GM19438 (cell line): ENCODE data around the gene GP1BA.
"Not testable (repeated sequence)": the region's sequence is repeated elsewhere in the genome, so short reads cannot be mapped to it uniquely, and the experiment has no call there.

Experiments used
- ATAC-seq: cut with Tn5 transposase; IDR thresholded peaks from one replicate; pipeline ENCODE4 v1.9.1; 2021; ENCODE audit warnings: low read depth; ENCODE audit not compliant: unreplicated experiment

Gene GP1BA

GRCh38 chr17:4901108-4901647 is 30.9 kb upstream of the GP1BA start:
- ATAC-seq, result no peak

GRCh38 chr17:4901648-4902344 is 30.3 kb upstream of the GP1BA start:
- ATAC-seq, result no peak

GRCh38 chr17:4902540-4902939 is 29.5 kb upstream of the GP1BA start:
- ATAC-seq, result no peak

GRCh38 chr17:4903051-4903818 is 28.8 kb upstream of the GP1BA start, which contains the start of gene CHRNE:
TSS of gene CHRNE (minus strand) at chr17:4903098. CDS start at chr17:4903063, 35 bp downstream.
- no peak for ATAC-seq

GRCh38 chr17:4906642-4907041 is 25.4 kb upstream of the GP1BA start:
- ATAC-seq, result not testable (repeated sequence)

- ATAC-seq, result no peak
These were observed 23.8 kb upstream of the GP1BA start for GRCh38 chr17:4908301-4908700.

GRCh38 chr17:4908711-4909496 is 23.2 kb upstream of the GP1BA start:
- ATAC-seq, result no peak

- no peak for ATAC-seq
These were observed 18.1 kb upstream of the GP1BA start for GRCh38 chr17:4913994-4914393.

GRCh38 chr17:4914551-4914950 is 17.5 kb upstream of the GP1BA start:
- ATAC-seq, result not testable (repeated sequence)

GRCh38 chr17:4919511-4920047 is 12.5 kb upstream of the GP1BA start:
- no peak for ATAC-seq

GRCh38 chr17:4920351-4921048 is 11.6 kb upstream of the GP1BA start:
- no peak for ATAC-seq

- no peak for ATAC-seq
These were observed 10.8 kb upstream of the GP1BA start for GRCh38 chr17:4921320-4921719.

GRCh38 chr17:4926577-4927335 is 5.3 kb upstream of the GP1BA start:
- not testable (repeated sequence) for ATAC-seq

GRCh38 chr17:4928881-4929280 is 3.2 kb upstream of the GP1BA start:
- no peak for ATAC-seq

GRCh38 chr17:4932756-4933155 is 679 bp downstream of the GP1BA start:
- ATAC-seq, result no peak

- no peak for ATAC-seq
These were observed 1.6 kb downstream of the GP1BA start for GRCh38 chr17:4933646-4934045.

GRCh38 chr17:4934173-4934979 is 2.3 kb downstream of the GP1BA start:
- no peak for ATAC-seq

- ATAC-seq, result no peak
These were observed 3.6 kb downstream of the GP1BA start for GRCh38 chr17:4935650-4936049.
